IMR-90 (cell line): ENCODE measurements around the gene GPR179. TPM values are rescaled to one million over a fixed set of nuclear protein-coding genes. Genes with fewer than 3 reads are reported as not detected.

Source experiments
- ATAC-seq: fragments of 200-7000 bp; cut with Tn5 transposase; 2 replicates; pipeline ENCODE4 v1.9.1; 2020; ENCODE audit warnings: low read depth, mild to moderate bottlenecking, moderate library complexity
- BruUV-seq: library from RNA; stranded (reverse); fragments of 400-500 nt; replicated peaks from 2 replicates; lab custom pipeline; 2021; lab: Mats Ljungman, UMichigan
- CTCF ChIA-PET: fragments of 300-600 bp; formaldehyde crosslinking; extraction: SDS; loops from one replicate; lab custom pipeline; 2021; ENCODE audit warnings: antibody characterized with exemption; lab: Yijun Ruan, JAX
- POLR2A ChIA-PET: fragments of 300-600 bp; sonication (Branson Sonifier 250); formaldehyde crosslinking; loops from one replicate; lab custom pipeline; 2022; ENCODE audit warnings: antibody characterized with exemption; ENCODE audit not compliant: unreplicated experiment; lab: Charles Lee
- DNase-seq: peaks from one replicate; pipeline ENCODE4 v3.0.0; 2013
- H2AFZ ChIP-seq: replicated peaks from 2 replicates; pipeline ENCODE3; 2013; ENCODE audit warnings: low read length, mild to moderate bottlenecking; ENCODE audit not compliant: poor library complexity
- H2AK5ac ChIP-seq: 2 replicates; pipeline ENCODE4 v1.6.1; 2013; ENCODE audit warnings: low read depth, low read length, inconsistent platforms
- H2AK9ac ChIP-seq: replicated peaks from 2 replicates; pipeline ENCODE3; 2013; ENCODE audit warnings: mild to moderate bottlenecking, low read depth, low read length, moderate library complexity; ENCODE audit not compliant: poor library complexity
- H2BK120ac ChIP-seq: 2 replicates; pipeline ENCODE4 v1.6.1; 2013; ENCODE audit warnings: low read depth, low read length, inconsistent platforms
- H2BK15ac ChIP-seq: 3 replicates; pipeline ENCODE4 v1.6.1; 2013; ENCODE audit warnings: low read depth, low read length, inconsistent platforms
- H2BK20ac ChIP-seq: 2 replicates; pipeline ENCODE4 v1.6.1; 2013; ENCODE audit warnings: low read depth, mild to moderate bottlenecking, inconsistent platforms, low read length, moderate library complexity
- H2BK5ac ChIP-seq: 2 replicates; pipeline ENCODE4 v1.6.1; 2013; ENCODE audit warnings: mild to moderate bottlenecking, low read depth, low read length, inconsistent platforms; ENCODE audit not compliant: poor library complexity, severe bottlenecking
- H3K14ac ChIP-seq: replicated peaks from 2 replicates; pipeline ENCODE4 v1.6.1; 2013; ENCODE audit warnings: low read depth, low read length, inconsistent platforms
- H3K18ac ChIP-seq: 2 replicates; pipeline ENCODE4 v1.6.1; 2013; ENCODE audit warnings: low read depth, low read length, control low read depth
- H3K23ac ChIP-seq: 2 replicates; pipeline ENCODE4 v1.6.1; 2013; ENCODE audit warnings: low read depth, low read length, inconsistent platforms
- H3K27ac ChIP-seq: 2 replicates; pipeline ENCODE4 v1.5.1; 2013; ENCODE audit warnings: mild to moderate bottlenecking, control low read depth, low read length; ENCODE audit not compliant: insufficient read depth
- H3K27me3 ChIP-seq: 2 replicates; pipeline ENCODE4 v1.6.1; 2013; ENCODE audit warnings: low read length; ENCODE audit not compliant: control insufficient read depth, insufficient read depth
- H3K36me3 ChIP-seq: 2 replicates; pipeline ENCODE4 v1.6.1; 2013; ENCODE audit warnings: low read length, mixed read lengths; ENCODE audit not compliant: control insufficient read depth, insufficient read depth
- H3K4ac ChIP-seq: 2 replicates; pipeline ENCODE4 v1.6.1; 2013; ENCODE audit warnings: low read depth, low read length, inconsistent platforms
- H3K4me1 ChIP-seq: 2 replicates; pipeline ENCODE4 v1.6.1; 2013; ENCODE audit warnings: low read length, mixed read lengths; ENCODE audit not compliant: control insufficient read depth, insufficient read depth
- H3K4me2 ChIP-seq: 2 replicates; pipeline ENCODE4 v1.6.1; 2013; ENCODE audit warnings: low read depth, mild to moderate bottlenecking, control low read depth, low read length, moderate library complexity
- H3K4me3 ChIP-seq: 2 replicates; pipeline ENCODE4 v1.5.1; 2013; ENCODE audit warnings: low read depth, mild to moderate bottlenecking, control low read depth, low read length, moderate library complexity; ENCODE audit not compliant: insufficient read depth
- H3K56ac ChIP-seq: 2 replicates; pipeline ENCODE4 v1.6.1; 2013; ENCODE audit warnings: low read length, inconsistent platforms; ENCODE audit not compliant: insufficient read depth; ENCODE audit errors: extremely low read depth
- H3K79me1 ChIP-seq, 2 experiments: 2 replicates each; pipeline ENCODE4 v1.6.1; 2013; ENCODE audit warnings: low read length in 2 of 2, inconsistent platforms in 1 of 2, low read depth in 1 of 2
- H3K9ac ChIP-seq: 2 replicates; pipeline ENCODE4 v1.6.1; 2013; ENCODE audit warnings: low read depth, low read length, control low read depth
- H3K9me1 ChIP-seq: 2 replicates; pipeline ENCODE4 v1.6.1; 2013; ENCODE audit warnings: low read length, inconsistent platforms; ENCODE audit not compliant: insufficient read depth
- H3K9me3 ChIP-seq: 2 replicates; pipeline ENCODE4 v1.6.1; 2013; ENCODE audit warnings: low read length; ENCODE audit not compliant: control insufficient read depth, insufficient read depth
- H4K20me1 ChIP-seq: 2 replicates; pipeline ENCODE4 v1.6.1; 2013; ENCODE audit warnings: low read length, inconsistent platforms; ENCODE audit not compliant: insufficient read depth
- H4K5ac ChIP-seq: 2 replicates; pipeline ENCODE4 v1.6.1; 2013; ENCODE audit warnings: mild to moderate bottlenecking, low read depth, low read length, control low read depth
- H4K8ac ChIP-seq, 2 experiments: 2 replicates each; pipeline ENCODE4 v1.6.1; 2013; ENCODE audit warnings: low read depth in 2 of 2, low read length in 2 of 2, control low read depth in 1 of 2, inconsistent platforms in 1 of 2
- H4K91ac ChIP-seq: 2 replicates; pipeline ENCODE4 v1.6.1; 2013; ENCODE audit warnings: low read depth, low read length, inconsistent platforms; ENCODE audit not compliant: insufficient read depth
- CEBPB ChIP-seq: IDR thresholded peaks from 2 replicates; pipeline ENCODE4 v1.6.1; 2012; ENCODE audit warnings: low read depth, low read length, improper control_type of control experiment
- CTCF ChIP-seq: conservative IDR thresholded peaks from 2 replicates; pipeline ENCODE4 v1.5.1; 2012; ENCODE audit warnings: mild to moderate bottlenecking, low read depth, low read length, improper control_type of control experiment
- MAFK ChIP-seq: IDR thresholded peaks from 2 replicates; pipeline ENCODE4 v1.6.1; 2012; ENCODE audit warnings: low read depth, low read length, improper control_type of control experiment
- RAD21 ChIP-seq: IDR thresholded peaks from 2 replicates; pipeline ENCODE4 v1.6.1; 2012; ENCODE audit warnings: low read length, improper control_type of control experiment
- SMC3 ChIP-seq: fragments of 150-350 bp; IDR thresholded peaks from 2 replicates; pipeline ENCODE4 v1.6.1; 2016; ENCODE audit warnings: low read depth, mild to moderate bottlenecking, antibody characterized with exemption, low read length, moderate library complexity
- USF2 ChIP-seq: fragments of 150-350 bp; IDR thresholded peaks from 2 replicates; pipeline ENCODE4 v1.6.1; 2017; ENCODE audit warnings: mild to moderate bottlenecking, antibody characterized with exemption, low read length, low read depth
- WGBS, 2 experiments: methylation state at CpG; one replicate each; pipeline versions ENCODE4 v1.1.5 to v1.1.7; 2013; ENCODE audit warnings: missing lambda C conversion rate in 2 of 2; ENCODE audit not compliant: insufficient read length in 1 of 2; ENCODE audit errors: extremely low coverage in 2 of 2; 5-methylcytosine and 5-hydroxymethylcytosine counted together
- dilution Hi-C: fragments of 300-500 bp; cut with HindIII; formaldehyde crosslinking; loops from one replicate; pipeline ENCODE4 v1.14.3; 2018; ENCODE audit warnings: low sequenced_read_pairs; ENCODE audit not compliant: unreplicated experiment
- in situ Hi-C: fragments of 300-500 bp; cut with MboI; formaldehyde crosslinking; loops from 3 replicates; pipeline ENCODE4 v1.14.3; 2019; ENCODE audit warnings: low sequenced_read_pairs, inconsistent platforms, mixed read lengths
- intact Hi-C: fragments of 100-400 bp; cut with micrococcal nuclease; formaldehyde crosslinking; loops from 2 replicates; pipeline ENCODE4 v1.10.0; 2022
- polyA plus RNA-seq, 3 experiments: library from polyadenylated mRNA; depleted of rRNA; stranded (reverse); fragments of >200 nt; gene quantifications; 2 replicates each; pipeline ENCODE4 v1.2.3, GENCODE V29; 2012; ENCODE audit warnings: low replicate concordance in 1 of 3
- total RNA-seq: library from RNA; depleted of rRNA; stranded (reverse); fragments of >200 nt; gene quantifications from 2 replicates; pipeline ENCODE4 v1.2.3, GENCODE V29; 2012

GPR179 gene
- total and polyA plus RNA-seq, 2 of the 4 experiments (the other 2 are of a cell fraction): not detected

- no peak overlapping the region for H2BK120ac ChIP-seq
- no TSS peak for BruUV-seq
- H4K8ac ChIP-seq: no peak overlapping the region
- no peak overlapping the region for H3K4ac ChIP-seq
- no peak overlapping the region for H2BK5ac ChIP-seq
- no peaks in the 10 kb centered on the region for H3K9me3 ChIP-seq
- intact Hi-C loops: no loop called here
- DNase-seq: no peak
- H4K20me1 ChIP-seq: peaks cover 64% of the 10 kb centered on the region
- H3K4me3 ChIP-seq: no peak overlapping the region
- H3K56ac ChIP-seq: no peak overlapping the region
- no peak overlapping the region for H2BK15ac ChIP-seq
- no CpG with 5 or more reads among the region's 9 CpGs for WGBS, 2 experiments
- no peaks in the 10 kb centered on the region; the same call in 1 of the 2 replicates for H3K36me3 ChIP-seq
- H2AFZ ChIP-seq: no peak overlapping the region
- peaks cover 6% of the 10 kb centered on the region for H3K9me1 ChIP-seq
- no peak overlapping the region for H3K23ac ChIP-seq
- ChIA-PET POLR2A (no interaction called here), CTCF (interaction anchor here (1.0 to 1.3 kb wide), 2 partner anchors 9 to 55 kb away, joined by 4 to 5 read pairs; no protein-coding TSS in a partner anchor)
- H3K4me2 ChIP-seq: no peak overlapping the region
- H3K27me3 ChIP-seq: no peaks in the 10 kb centered on the region
- TF ChIP-seq SMC3: no peak
- no peak for TF ChIP-seq CEBPB
- TF ChIP-seq MAFK: no peak
- no peak for TF ChIP-seq CTCF
- TF ChIP-seq USF2: no peak
- TF ChIP-seq RAD21: no peak
- no peak overlapping the region for H4K91ac ChIP-seq
- peaks cover 4% of the 10 kb centered on the region for H3K4me1 ChIP-seq
- in situ Hi-C loops: loop anchor here (5.0 to 25.0 kb wide), 3 partner anchors 43 to 306 kb away; no protein-coding TSS in a partner anchor
- H2BK20ac ChIP-seq: no peak overlapping the region
- no peak overlapping the region for H3K14ac ChIP-seq
- H3K9ac ChIP-seq: no peak overlapping the region
- no peak overlapping the region for H2AK9ac ChIP-seq
- no peak overlapping the region for H2AK5ac ChIP-seq
- 0 out of 2 replicates have a peak, but pooled peaks have one; percentile 11 for ATAC-seq
- H3K79me1 ChIP-seq: peaks cover 39 to 72% of the 10 kb centered on the region in 2 experiments
- dilution Hi-C loops: no loop called here
- H3K18ac ChIP-seq: no peak overlapping the region
- no peak overlapping the region for H3K27ac ChIP-seq
- no peak overlapping the region for H4K5ac ChIP-seq
Measured at GRCh38 chr17:38358586-38359513, 15.1 kb upstream of the GPR179 start.
